Aorta (tissue), 5 donors: Measurements from ENCODE around the gene CD180. TPM values are rescaled to one million over a fixed set of nuclear protein-coding genes. Genes with fewer than 3 reads are reported as not detected.

ENCODE experiments used
- ATAC-seq: fragments of 200-7000 bp; cut with Tn5 transposase; one replicate; pipeline ENCODE4 v1.9.1; 2022; ENCODE audit warnings: moderate library complexity; ENCODE audit not compliant: low FRiP score
- DNase-seq, 2 donors: peaks; one replicate each; pipeline ENCODE4 v3.0.0-alpha.2; 2020
- H3K27ac ChIP-seq, 2 donors: one replicate each; pipeline ENCODE4 v1.5.1; 2013; ENCODE audit warnings: low read length in 2 of 2, mild to moderate bottlenecking in 2 of 2, moderate library complexity in 2 of 2, control low read depth in 1 of 2, inconsistent platforms in 1 of 2, low read depth in 1 of 2
- H3K27me3 ChIP-seq, 2 donors: one replicate each; pipeline ENCODE4 v1.6.1; 2013; ENCODE audit warnings: control low read depth in 1 of 2, low read length in 1 of 2, mild to moderate bottlenecking in 1 of 2, moderate library complexity in 1 of 2; ENCODE audit not compliant: insufficient read depth in 2 of 2, control insufficient read depth in 1 of 2
- H3K36me3 ChIP-seq, 2 donors: one replicate each; pipeline ENCODE4 v1.6.1; 2013; ENCODE audit warnings: control low read depth in 1 of 2, low read length in 1 of 2, mild to moderate bottlenecking in 1 of 2; ENCODE audit not compliant: insufficient read depth in 2 of 2, control insufficient read depth in 1 of 2
- H3K4me1 ChIP-seq, 2 donors: one replicate each; pipeline ENCODE4 v1.6.1; 2013; ENCODE audit warnings: low read length in 2 of 2, control low read depth in 1 of 2, mild to moderate bottlenecking in 1 of 2, moderate library complexity in 1 of 2; ENCODE audit not compliant: insufficient read depth in 2 of 2, control insufficient read depth in 1 of 2
- H3K4me3 ChIP-seq, 2 donors: one replicate each; pipeline ENCODE4 v1.5.1; 2013; ENCODE audit warnings: low read length in 2 of 2, control low read depth in 1 of 2, mild to moderate bottlenecking in 1 of 2
- H3K9me3 ChIP-seq: one replicate; pipeline ENCODE4 v1.6.1; 2013; ENCODE audit warnings: mild to moderate bottlenecking, low read length; ENCODE audit not compliant: control insufficient read depth
- WGBS, 2 donors: extraction: QIAGEN DNeasy Blood & Tissue Kit; methylation state at CpG; one replicate each; pipeline ENCODE4 v1.1.7; 2013; 5-methylcytosine and 5-hydroxymethylcytosine counted together
- intact Hi-C, 2 donors: fragments of 100-400 bp; cut with DNase I; formaldehyde crosslinking; loops; one replicate each; pipeline versions ENCODE4 v1.14.2 to v1.15.0; 2022
- polyA plus RNA-seq, 2 donors: library from polyadenylated mRNA; stranded (reverse); fragments of 200-250 nt; gene quantifications; one replicate each; pipeline ENCODE4 v1.2.3, GENCODE V29; 2013
- total RNA-seq, 2 donors: library from RNA; stranded (reverse); fragmentation: NEBNext Ultra II Directional; extraction: Animal tissue kit (Norgen Biotek cat#: 25700); gene quantifications; one replicate each; pipeline ENCODE4 v1.2.1, GENCODE V29; 2021
- donor health status: healthy with polysubstance abuse.
- donor health status: Bipolar disorder and iron deficiency.
- donor health status: DM: no; HTN: no; CAD: no.
- donor health status: DM: no; HTN: no; CAD: no.
- donor health status: DM: yes; HTN: yes; CAD: no.

CD180 gene
- total and polyA plus RNA-seq, 4 donors = 0.18 to 3.0 (median 1.5) TPM

- H3K4me3 ChIP-seq = no peak overlapping the region
- H3K27me3 ChIP-seq = no peaks in the 10 kb centered on the region
- DNase-seq (peak in 1 of 2 donors; percentile 73), ATAC-seq (no peak)
- H3K36me3 ChIP-seq = peaks cover 0 to 8% of the 10 kb centered on the region in 2 donors
- no peak overlapping the region for H3K27ac ChIP-seq
- WGBS, 2 donors = 90 to 91% methylated on average over 26 to 33 of the region's 33 CpGs
- no peaks in the 10 kb centered on the region for H3K4me1 ChIP-seq
- intact Hi-C loops = loop anchor here in 1 of 2 donors (10.0 kb wide), 1 partner anchor 159 kb away; no protein-coding TSS in a partner anchor
- no peaks in the 10 kb centered on the region for H3K9me3 ChIP-seq
Measured at GRCh38 chr5:67163863-67164595, 32.6 kb downstream of the CD180 start.

- intact Hi-C loops = loop anchor here in 1 of 2 donors (10.0 kb wide), 1 partner anchor 158 kb away; no protein-coding TSS in a partner anchor
- Histone ChIP-seq H3K27ac (no peak overlapping the region), H3K4me3 (no peak overlapping the region), H3K9me3 (no peaks in the 10 kb centered on the region), H3K4me1 (no peaks in the 10 kb centered on the region), H3K27me3 (no peaks in the 10 kb centered on the region), H3K36me3 (peaks cover 0 to 8% of the 10 kb centered on the region in 2 donors)
- WGBS, 2 donors = 94 to 96% methylated on average over 44 of the region's 44 CpGs
- ATAC-seq (no peak), DNase-seq (peak in 1 of 2 donors; percentile 76)
Measured at GRCh38 chr5:67163231-67163756, 33.3 kb downstream of the CD180 start.

- H3K36me3 ChIP-seq = peaks cover 0 to 9% of the 10 kb centered on the region in 2 donors
- no peak for DNase-seq
- H3K9me3 ChIP-seq = no peaks in the 10 kb centered on the region
- peak overlapping the region in 1 of 2 donors; percentile 14 for H3K27ac ChIP-seq
- intact Hi-C loops = loop anchor here in 1 of 2 donors (10.0 kb wide), 1 partner anchor 157 kb away; no protein-coding TSS in a partner anchor
- ATAC-seq = no peak
- H3K4me3 ChIP-seq = no peak overlapping the region
- H3K27me3 ChIP-seq = no peaks in the 10 kb centered on the region
- 85% methylated on average over 5 of the region's 5 CpGs for WGBS, 2 donors
- no peaks in the 10 kb centered on the region for H3K4me1 ChIP-seq
Measured at GRCh38 chr5:67161767-67162166, 34.8 kb downstream of the CD180 start.

DNA sequence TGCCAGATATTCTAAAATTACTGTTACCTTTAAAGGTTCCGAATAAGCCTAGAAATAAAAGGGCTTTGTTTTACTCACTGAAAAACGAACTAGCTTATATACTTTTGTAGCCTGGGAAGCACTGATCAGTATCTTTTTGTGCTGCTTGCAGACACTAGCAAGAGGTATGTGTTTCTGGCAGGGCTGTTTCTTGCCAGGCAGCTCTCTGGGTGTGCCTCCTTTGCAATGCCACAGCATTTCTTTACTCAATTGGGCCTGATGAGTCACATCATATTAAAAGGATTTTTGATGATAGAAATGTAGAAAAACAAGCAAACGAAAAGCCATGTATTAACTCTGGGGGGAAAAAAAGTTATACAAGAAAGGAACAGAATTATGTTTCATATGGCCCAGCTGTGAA lies 35.6 kb downstream of the CD180 start:
- H3K4me3 ChIP-seq = no peak overlapping the region
- intact Hi-C loops = loop anchor here in 1 of 2 donors (10.0 kb wide), 1 partner anchor 156 kb away; no protein-coding TSS in a partner anchor
- ATAC-seq (no peak), DNase-seq (no peak)
- peaks cover 0 to 9% of the 10 kb centered on the region in 2 donors for H3K36me3 ChIP-seq
- H3K4me1 ChIP-seq = no peaks in the 10 kb centered on the region
- no peak overlapping the region for H3K27ac ChIP-seq
- no peaks in the 10 kb centered on the region for H3K27me3 ChIP-seq
- WGBS, 2 donors = 2 to 4% methylated on average over 3 of the region's 3 CpGs
- H3K9me3 ChIP-seq = no peaks in the 10 kb centered on the region

DNA sequence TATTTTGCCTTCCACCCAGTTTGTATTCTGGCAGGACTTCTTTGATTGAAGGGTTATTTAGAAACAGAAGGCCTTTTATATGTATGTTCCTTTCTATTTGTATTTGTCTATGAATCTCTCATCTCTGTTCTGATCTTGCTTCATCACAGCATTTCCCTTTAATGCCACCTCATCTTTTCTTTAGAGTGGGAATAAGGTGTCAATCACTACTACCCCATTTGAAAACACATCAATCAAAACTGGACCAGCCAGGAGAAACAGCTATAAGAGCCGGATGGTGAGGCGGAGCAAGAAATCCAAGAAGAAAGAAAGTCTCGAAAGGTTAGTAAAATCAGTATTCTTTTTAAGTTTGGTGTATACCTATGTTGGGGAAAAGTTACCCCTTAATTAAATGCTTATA lies 36.3 kb downstream of the CD180 start:
- DNase-seq (no peak), ATAC-seq (no peak)
- Histone ChIP-seq H3K4me3 (no peak overlapping the region), H3K27ac (peak overlapping the region in 1 of 2 donors; percentile 57), H3K4me1 (no peaks in the 10 kb centered on the region), H3K27me3 (no peaks in the 10 kb centered on the region), H3K9me3 (no peaks in the 10 kb centered on the region), H3K36me3 (peaks cover 0 to 9% of the 10 kb centered on the region in 2 donors)
- WGBS, 2 donors = 68% methylated on average over 3 of the region's 3 CpGs
- intact Hi-C loops = loop anchor here in 1 of 2 donors (10.0 kb wide), 1 partner anchor 155 kb away; no protein-coding TSS in a partner anchor

- Histone ChIP-seq H3K4me1 (no peaks in the 10 kb centered on the region), H3K27me3 (no peaks in the 10 kb centered on the region), H3K9me3 (no peaks in the 10 kb centered on the region), H3K36me3 (peaks cover 0 to 11% of the 10 kb centered on the region in 2 donors), H3K4me3 (no peak overlapping the region), H3K27ac (no peak overlapping the region)
- no peak for DNase-seq
- intact Hi-C loops = loop anchor here (2.0 kb wide), 1 partner anchor 52 kb away; no protein-coding TSS in a partner anchor
- ATAC-seq = peak; percentile 60
- WGBS, 2 donors = 59 to 63% methylated on average over 5 of the region's 5 CpGs
Measured at GRCh38 chr5:67156976-67157583, 39.5 kb downstream of the CD180 start.

GRCh38 chr5:67154556-67155206 lies 41.9 kb downstream of the CD180 start:
- DNase-seq (no peak), ATAC-seq (no peak)
- 56 to 65% methylated on average over 5 of the region's 5 CpGs for WGBS, 2 donors
- intact Hi-C loops = no loop called here
- H3K9me3 ChIP-seq = no peaks in the 10 kb centered on the region
- no peaks in the 10 kb centered on the region for H3K27me3 ChIP-seq
- peaks cover 2 to 11% of the 10 kb centered on the region in 2 donors for H3K36me3 ChIP-seq
- H3K4me1 ChIP-seq = no peaks in the 10 kb centered on the region
- H3K4me3 ChIP-seq = no peak overlapping the region
- no peak overlapping the region for H3K27ac ChIP-seq

- Histone ChIP-seq H3K9me3 (no peaks in the 10 kb centered on the region), H3K36me3 (peaks cover 2 to 13% of the 10 kb centered on the region in 2 donors), H3K4me1 (no peaks in the 10 kb centered on the region), H3K4me3 (no peak overlapping the region), H3K27ac (no peak overlapping the region), H3K27me3 (no peaks in the 10 kb centered on the region)
- intact Hi-C loops = no loop called here
- DNase-seq (no peak), ATAC-seq (no peak)
- 79 to 82% methylated on average over 2 of the region's 2 CpGs for WGBS, 2 donors
Measured at GRCh38 chr5:67153292-67153691, 43.3 kb downstream of the CD180 start.
